Mesendoderm (in vitro differentiated cells): ENCODE measurements around the gene KDM3A.

Experiments used
- DNase-seq: peaks from one replicate; pipeline ENCODE4 v3.0.0; 2013
- H2AK5ac ChIP-seq: 2 replicates; pipeline ENCODE4 v1.6.1; 2013; ENCODE audit warnings: low read length, inconsistent platforms
- H2BK120ac ChIP-seq: 2 replicates; pipeline ENCODE4 v1.6.1; 2013; ENCODE audit warnings: low read depth, mild to moderate bottlenecking, low read length, moderate library complexity, mixed read lengths
- H2BK15ac ChIP-seq: replicated peaks from 2 replicates; pipeline ENCODE4 v1.6.1; 2013; ENCODE audit warnings: low read depth, mild to moderate bottlenecking, moderate library complexity
- H2BK5ac ChIP-seq: 2 replicates; pipeline ENCODE4 v1.6.1; 2013; ENCODE audit warnings: low read length, inconsistent platforms
- H3K18ac ChIP-seq: 2 replicates; pipeline ENCODE4 v1.6.1; 2013; ENCODE audit warnings: mild to moderate bottlenecking, low read length, mixed read lengths
- H3K23ac ChIP-seq: one replicate; pipeline ENCODE4 v1.6.1; 2013; ENCODE audit warnings: low read length
- H3K27ac ChIP-seq: 2 replicates; pipeline ENCODE4 v1.5.1; 2013; ENCODE audit warnings: low read depth, mild to moderate bottlenecking, inconsistent platforms, low read length, moderate library complexity
- H3K27me3 ChIP-seq: 2 replicates; pipeline ENCODE4 v1.6.1; 2013; ENCODE audit warnings: low read length, control low read depth, mild to moderate bottlenecking, inconsistent platforms; ENCODE audit not compliant: insufficient read depth, poor library complexity
- H3K36me3 ChIP-seq: 2 replicates; pipeline ENCODE4 v1.6.1; 2013; ENCODE audit warnings: low read length, inconsistent platforms; ENCODE audit not compliant: control insufficient read depth, insufficient read depth
- H3K4ac ChIP-seq: one replicate; pipeline ENCODE4 v1.6.1; 2013; ENCODE audit warnings: low read depth, mild to moderate bottlenecking, low read length, moderate library complexity
- H3K4me1 ChIP-seq: 2 replicates; pipeline ENCODE4 v1.6.1; 2013; ENCODE audit warnings: low read depth, low read length, inconsistent platforms; ENCODE audit not compliant: control insufficient read depth
- H3K4me2 ChIP-seq: 2 replicates; pipeline ENCODE4 v1.6.1; 2013; ENCODE audit warnings: low read length
- H3K4me3 ChIP-seq: 2 replicates; pipeline ENCODE4 v1.5.1; 2013; ENCODE audit warnings: mild to moderate bottlenecking, low read length
- H3K56ac ChIP-seq: one replicate; pipeline ENCODE4 v1.6.1; 2013; ENCODE audit warnings: low read length
- H3K79me1 ChIP-seq: 2 replicates; pipeline ENCODE4 v1.6.1; 2013; ENCODE audit warnings: low read length, inconsistent platforms
- H3K79me2 ChIP-seq: 2 replicates; pipeline ENCODE4 v1.6.1; 2013; ENCODE audit warnings: mild to moderate bottlenecking, low read length; ENCODE audit not compliant: control insufficient read depth, insufficient read depth
- H3K9ac ChIP-seq: 2 replicates; pipeline ENCODE4 v1.6.1; 2013; ENCODE audit warnings: low read length, inconsistent platforms
- H4K5ac ChIP-seq: one replicate; pipeline ENCODE4 v1.6.1; 2013; ENCODE audit warnings: low read length
- H4K8ac ChIP-seq: one replicate; pipeline ENCODE4 v1.6.1; 2013; ENCODE audit warnings: low read depth, mild to moderate bottlenecking, control low read depth, low read length, moderate library complexity
- WGBS: extraction: QIAGEN DNeasy Blood & Tissue Kit; methylation state at CpG from one replicate; pipeline ENCODE4 v1.1.7; 2013; ENCODE audit warnings: low lambda C conversion rate, missing lambda C conversion rate; ENCODE audit not compliant: insufficient coverage; ENCODE audit errors: extremely low coverage; 5-methylcytosine and 5-hydroxymethylcytosine counted together

Gene KDM3A

GRCh38 chr2:86429335-86429734, 11.8 kb upstream of the KDM3A start:
- H3K36me3 ChIP-seq = no peaks in the 10 kb centered on the region
- H2BK15ac ChIP-seq = no peak overlapping the region
- no peak overlapping the region for H3K4me3 ChIP-seq
- H4K5ac ChIP-seq = no peak overlapping the region
- no peak overlapping the region for H3K23ac ChIP-seq
- no peak overlapping the region for H4K8ac ChIP-seq
- no peaks in the 10 kb centered on the region for H3K79me2 ChIP-seq
- DNase-seq = no peak
- H3K18ac ChIP-seq = no peak overlapping the region
- H3K4me1 ChIP-seq = no peaks in the 10 kb centered on the region
- H3K9ac ChIP-seq = no peak overlapping the region
- H3K27me3 ChIP-seq = no peaks in the 10 kb centered on the region
- H3K79me1 ChIP-seq = no peaks in the 10 kb centered on the region
- H3K4me2 ChIP-seq = no peak overlapping the region
- no peak overlapping the region for H3K27ac ChIP-seq
- WGBS = no CpG with 5 or more reads among the region's 1 CpG
- H2BK5ac ChIP-seq = no peak overlapping the region
- no peak overlapping the region for H2AK5ac ChIP-seq
- no peak overlapping the region for H3K4ac ChIP-seq
- no peak overlapping the region for H2BK120ac ChIP-seq
- H3K56ac ChIP-seq = no peak overlapping the region

GRCh38 chr2:86430368-86430767, 10.8 kb upstream of the KDM3A start:
- no CpG with 5 or more reads among the region's 1 CpG for WGBS
- H2BK120ac ChIP-seq = no peak overlapping the region

GRCh38 chr2:86433137-86433536, 8.0 kb upstream of the KDM3A start:
- Histone ChIP-seq H3K4ac (no peak overlapping the region), H3K27me3 (no peaks in the 10 kb centered on the region), H3K4me2 (no peak overlapping the region), H3K79me1 (no peaks in the 10 kb centered on the region), H3K36me3 (no peaks in the 10 kb centered on the region), H3K79me2 (no peaks in the 10 kb centered on the region), H2BK5ac (no peak overlapping the region), H3K4me1 (no peaks in the 10 kb centered on the region), H3K27ac (no peak overlapping the region), H3K23ac (no peak overlapping the region), H2AK5ac (no peak overlapping the region), H4K5ac (no peak overlapping the region), H3K18ac (no peak overlapping the region), H3K9ac (no peak overlapping the region), H3K4me3 (no peak overlapping the region), H3K56ac (no peak overlapping the region), H4K8ac (no peak overlapping the region), H2BK15ac (no peak overlapping the region), H2BK120ac (no peak overlapping the region)
- no CpG with 5 or more reads among the region's 1 CpG for WGBS
- no peak for DNase-seq

More at GRCh38 chr2:86430368-86430767, 10.8 kb upstream of the KDM3A start:
- Histone ChIP-seq H4K5ac (no peak overlapping the region), H4K8ac (no peak overlapping the region), H3K36me3 (no peaks in the 10 kb centered on the region), H3K23ac (no peak overlapping the region), H3K27me3 (no peaks in the 10 kb centered on the region), H3K4me1 (no peaks in the 10 kb centered on the region), H2AK5ac (no peak overlapping the region), H3K18ac (no peak overlapping the region), H2BK15ac (no peak overlapping the region), H2BK5ac (no peak overlapping the region), H3K4ac (no peak overlapping the region), H3K9ac (no peak overlapping the region), H3K27ac (no peak overlapping the region), H3K79me2 (no peaks in the 10 kb centered on the region), H3K79me1 (no peaks in the 10 kb centered on the region), H3K4me2 (no peak overlapping the region), H3K4me3 (no peak overlapping the region), H3K56ac (no peak overlapping the region)
- DNase-seq = no peak

GRCh38 chr2:86434290-86434689, 6.9 kb upstream of the KDM3A start:
- Histone ChIP-seq H2BK5ac (no peak overlapping the region), H3K4me3 (no peak overlapping the region), H2BK120ac (no peak overlapping the region), H2AK5ac (no peak overlapping the region), H2BK15ac (no peak overlapping the region), H3K18ac (no peak overlapping the region), H3K4me2 (no peak overlapping the region), H3K79me2 (no peaks in the 10 kb centered on the region), H4K5ac (no peak overlapping the region), H3K4ac (no peak overlapping the region), H3K4me1 (no peaks in the 10 kb centered on the region), H3K79me1 (no peaks in the 10 kb centered on the region), H3K27me3 (no peaks in the 10 kb centered on the region), H3K36me3 (no peaks in the 10 kb centered on the region), H3K56ac (no peak overlapping the region), H3K9ac (no peak overlapping the region), H4K8ac (no peak overlapping the region), H3K23ac (no peak overlapping the region), H3K27ac (no peak overlapping the region)
- DNase-seq = no peak

GRCh38 chr2:86435531-86435930, 5.6 kb upstream of the KDM3A start:
- Histone ChIP-seq H2BK5ac (no peak overlapping the region), H3K36me3 (no peaks in the 10 kb centered on the region), H3K4ac (no peak overlapping the region), H4K5ac (no peak overlapping the region), H3K4me3 (no peak overlapping the region), H3K4me1 (no peaks in the 10 kb centered on the region), H3K9ac (no peak overlapping the region), H2AK5ac (no peak overlapping the region), H3K79me2 (no peaks in the 10 kb centered on the region), H3K23ac (no peak overlapping the region), H3K56ac (no peak overlapping the region), H3K18ac (no peak overlapping the region), H3K27me3 (no peaks in the 10 kb centered on the region), H2BK15ac (no peak overlapping the region), H3K27ac (no peak overlapping the region), H3K79me1 (no peaks in the 10 kb centered on the region), H4K8ac (no peak overlapping the region), H2BK120ac (no peak overlapping the region), H3K4me2 (no peak overlapping the region)
- no peak for DNase-seq
- WGBS = no CpG with 5 or more reads among the region's 4 CpGs

DNA sequence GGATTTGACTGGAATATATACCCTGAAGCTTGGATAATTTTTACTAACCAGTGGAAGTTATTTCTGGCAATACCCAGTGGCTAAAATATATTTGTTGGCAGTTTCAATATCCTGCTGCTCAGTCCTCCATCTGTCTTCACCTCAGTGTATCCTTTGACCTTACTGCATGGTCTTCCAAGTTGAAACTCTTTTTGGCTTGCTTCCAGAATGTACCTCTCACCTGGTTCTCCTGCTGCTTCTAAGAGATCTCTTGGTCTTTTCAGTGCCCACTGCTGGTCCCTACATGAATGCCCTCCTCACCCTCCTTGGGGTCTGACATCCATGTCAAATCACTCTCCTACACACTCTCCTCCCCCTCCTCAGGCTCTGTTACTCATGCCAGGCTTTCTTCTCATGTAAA, 4.8 kb upstream of the KDM3A start:
- Histone ChIP-seq H3K79me1 (no peaks in the 10 kb centered on the region), H3K4me1 (no peaks in the 10 kb centered on the region), H3K9ac (no peak overlapping the region), H3K4me3 (no peak overlapping the region), H3K27ac (no peak overlapping the region), H3K23ac (no peak overlapping the region), H2BK120ac (no peak overlapping the region), H4K5ac (no peak overlapping the region), H2BK15ac (no peak overlapping the region), H3K4me2 (no peak overlapping the region), H2AK5ac (no peak overlapping the region), H3K27me3 (no peaks in the 10 kb centered on the region), H3K18ac (no peak overlapping the region), H3K79me2 (no peaks in the 10 kb centered on the region), H4K8ac (no peak overlapping the region), H2BK5ac (no peak overlapping the region), H3K36me3 (no peaks in the 10 kb centered on the region), H3K4ac (no peak overlapping the region), H3K56ac (no peak overlapping the region)
- DNase-seq = no peak
